HepG2 (cell line): Measurements from ENCODE around the gene FAM210A. TPM values are rescaled to one million over a fixed set of nuclear protein-coding genes. Genes with fewer than 3 reads are reported as not detected.

Experiments
- ATAC-seq: fragments of 200-7000 bp; cut with Tn5 transposase; 3 replicates; pipeline ENCODE4 v1.9.1; 2020; ENCODE audit warnings: mild to moderate bottlenecking, moderate library complexity
- BruUV-seq: library from RNA; stranded (reverse); fragments of 400-500 nt; replicated peaks from 2 replicates; lab custom pipeline; 2021; lab: Mats Ljungman, UMichigan
- CTCF ChIA-PET: fragments of 300-600 bp; formaldehyde crosslinking; extraction: SDS; loops from one replicate; lab custom pipeline; 2021; ENCODE audit warnings: low total read pairs, inconsistent platforms, low intra/inter-chr PET ratio; lab: Yijun Ruan, JAX
- POLR2A ChIA-PET: fragments of 350-600 bp; sonication (Branson Sonifier 250); formaldehyde crosslinking; loops from one replicate; lab custom pipeline; 2020; ENCODE audit warnings: antibody characterized with exemption, inconsistent platforms; lab: Yijun Ruan, JAX
- DNase-seq: peaks from one replicate; pipeline ENCODE4 v3.0.0-alpha.2; 2015; ENCODE audit warnings: low spot score
- FAIRE-seq: peaks from 3 replicates; lab custom pipeline; 2011; peaks lifted over from hg19 to GRCh38; lab: Jason Lieb, UNC
- H2AFZ ChIP-seq: one replicate; pipeline ENCODE4 v1.6.1; 2011; ENCODE audit warnings: low read length, inconsistent platforms
- H3K27ac ChIP-seq: fragments of 300-600 bp; 3 replicates; pipeline ENCODE4 v1.8.0; 2011; ENCODE audit warnings: mixed run types, mild to moderate bottlenecking, mixed read lengths, low read length, inconsistent platforms; ENCODE audit not compliant: insufficient read depth; ENCODE audit errors: extremely low read length
- H3K27me3 ChIP-seq, 2 experiments: fragments of 200-600 bp in 1 of 2; 2 replicates in 1 of 2; 3 replicates in 1 of 2; pipeline versions ENCODE4 v1.6.0 to v1.8.0; 2011; ENCODE audit warnings: low read length in 2 of 2, mild to moderate bottlenecking in 2 of 2, moderate library complexity in 2 of 2, inconsistent platforms in 1 of 2; ENCODE audit not compliant: insufficient read depth in 2 of 2, control insufficient read depth in 1 of 2
- H3K36me3 ChIP-seq, 2 experiments: fragments of 200-600 bp in 1 of 2; replicated peaks in 1 of 2; 2 replicates in 1 of 2; 3 replicates in 1 of 2; pipeline versions ENCODE4 v1.5.1 to v1.8.0; 2011; ENCODE audit warnings: low read length in 2 of 2, inconsistent platforms in 1 of 2; ENCODE audit not compliant: insufficient read depth in 2 of 2, control insufficient read depth in 1 of 2
- H3K4me1 ChIP-seq: 2 replicates; pipeline ENCODE4 v1.5.1; 2012; ENCODE audit warnings: low read length, inconsistent platforms; ENCODE audit not compliant: insufficient read depth
- H3K4me2 ChIP-seq: 2 replicates; pipeline ENCODE4 v1.6.0; 2011; ENCODE audit warnings: low read depth, low read length, inconsistent platforms
- H3K4me3 ChIP-seq, 3 experiments: fragments of 200-600 bp in 1 of 3; sonication (generic), shearing (Covaris generic) in 1 of 3; replicated peaks in 1 of 3; 2 replicates each; pipeline ENCODE4 v1.5.1; 2011 to 2016; ENCODE audit warnings: low read length in 3 of 3, inconsistent platforms in 2 of 3, low read depth in 2 of 3, mild to moderate bottlenecking in 2 of 3, control low read depth in 1 of 3, mixed read lengths in 1 of 3; ENCODE audit not compliant: insufficient read depth in 1 of 3
- H3K79me2 ChIP-seq: one replicate; pipeline ENCODE4 v1.6.1; 2011; ENCODE audit warnings: low read length, inconsistent platforms; ENCODE audit not compliant: insufficient read depth
- H3K9ac ChIP-seq: 2 replicates; pipeline ENCODE4 v1.6.0; 2011; ENCODE audit warnings: mild to moderate bottlenecking, low read depth, low read length, inconsistent platforms; ENCODE audit not compliant: insufficient read depth
- H3K9me3 ChIP-seq: 2 replicates; pipeline ENCODE4 v1.5.1; 2012; ENCODE audit warnings: mild to moderate bottlenecking, low read length
- H4K20me1 ChIP-seq: 2 replicates; pipeline ENCODE4 v1.6.0; 2011; ENCODE audit warnings: inconsistent platforms, mild to moderate bottlenecking, low read length, moderate library complexity; ENCODE audit not compliant: insufficient read depth
- CENPBD1 ChIP-seq: sonication (generic); formaldehyde crosslinking; IDR thresholded peaks from 2 replicates; pipeline ENCODE4 v1.8.0; 2022; ENCODE audit warnings: missing genetic modification reagents, low read depth, mild to moderate bottlenecking, borderline replicate concordance
- FLYWCH1 ChIP-seq: sonication (generic); formaldehyde crosslinking; IDR thresholded peaks from 2 replicates; pipeline ENCODE4 v1.8.1; 2023; ENCODE audit warnings: mild to moderate bottlenecking, missing genetic modification reagents
- HBP1 ChIP-seq: IDR thresholded peaks from 2 replicates; pipeline ENCODE4 v1.6.1; 2016; ENCODE audit warnings: low read depth, control low read depth
- HNF4A ChIP-seq: sonication (generic); formaldehyde crosslinking; IDR thresholded peaks from 2 replicates; pipeline ENCODE4 v1.4.0; 2020; ENCODE audit warnings: missing genetic modification reagents
- JUND ChIP-seq: sonication (generic); formaldehyde crosslinking; IDR thresholded peaks from 2 replicates; pipeline ENCODE4 v1.8.0; 2022; ENCODE audit warnings: mild to moderate bottlenecking, missing genetic modification reagents
- MEIS1 ChIP-seq: sonication (generic); formaldehyde crosslinking; IDR thresholded peaks from 2 replicates; pipeline ENCODE4 v1.9.0; 2021; ENCODE audit warnings: mild to moderate bottlenecking, missing genetic modification reagents, moderate library complexity, borderline replicate concordance
- POLR2A ChIP-seq, 2 experiments: IDR thresholded peaks; 2 replicates each; pipeline ENCODE4 v1.6.1; 2011; ENCODE audit warnings: low read depth in 2 of 2, low read length in 2 of 2, mild to moderate bottlenecking in 1 of 2, moderate library complexity in 1 of 2; ENCODE audit not compliant: insufficient read depth in 1 of 2
- SCMH1 ChIP-seq: sonication (generic); formaldehyde crosslinking; IDR thresholded peaks from 2 replicates; pipeline ENCODE4 v1.9.0; 2021; ENCODE audit warnings: missing genetic modification reagents, mild to moderate bottlenecking, borderline replicate concordance
- SNAPC2 ChIP-seq: sonication (generic); formaldehyde crosslinking; IDR thresholded peaks from 2 replicates; pipeline ENCODE4 v1.8.1; 2022; ENCODE audit warnings: mild to moderate bottlenecking, missing genetic modification reagents
- STAT5B ChIP-seq: sonication (generic); formaldehyde crosslinking; IDR thresholded peaks from 2 replicates; pipeline ENCODE4 v1.4.0; 2020; ENCODE audit warnings: missing genetic modification reagents
- TAF1 ChIP-seq: sonication (generic); formaldehyde crosslinking; IDR thresholded peaks from 2 replicates; pipeline ENCODE4 v1.4.0; 2020; ENCODE audit warnings: missing genetic modification reagents
- USF2 ChIP-seq, 2 experiments: sonication (generic) in 1 of 2; formaldehyde crosslinking in 1 of 2; IDR thresholded peaks; 2 replicates each; pipeline versions ENCODE4 v1.5.1 to v1.6.1; 2011 to 2020; ENCODE audit warnings: borderline replicate concordance in 1 of 2, low read depth in 1 of 2, low read length in 1 of 2, mild to moderate bottlenecking in 1 of 2, missing genetic modification reagents in 1 of 2, moderate library complexity in 1 of 2
- ZNF468 ChIP-seq: sonication (generic); formaldehyde crosslinking; IDR thresholded peaks from 2 replicates; pipeline ENCODE4 v1.8.0; 2022; ENCODE audit warnings: mild to moderate bottlenecking, moderate library complexity, missing genetic modification reagents
- WGBS: methylation state at CpG from one replicate; pipeline ENCODE4 v1.1.6; 2017; ENCODE audit warnings: low lambda C conversion rate; 5-methylcytosine and 5-hydroxymethylcytosine counted together
- in situ Hi-C: cut with HindIII; loops from 2 replicates; pipeline ENCODE4 v1.10.0; 2017; ENCODE audit warnings: low pct_unique_long_range_greater_than_20kb; ENCODE audit not compliant: extremely low pct_ligation_motif_present
- intact Hi-C: fragments of 100-400 bp; cut with micrococcal nuclease; formaldehyde crosslinking; loops from one replicate; pipeline ENCODE4 v1.10.0; 2022; ENCODE audit not compliant: unreplicated experiment
- polyA plus RNA-seq, 8 experiments: library from polyadenylated mRNA; depleted of rRNA in 3 of 8; stranded (reverse) in 7 of 8; unstranded in 1 of 8; fragments of >200 nt; fragmentation: Illumina TruSeq in 4 of 8; extraction: Trizol in 4 of 8; gene quantifications; 2 replicates each; pipeline versions ENCODE4 v1.2.1 to v1.2.3, GENCODE V29; 2011 to 2016; ENCODE audit warnings: low read depth in 4 of 8, missing spikeins in 1 of 8, mixed read lengths in 1 of 8; ENCODE audit not compliant: insufficient read depth in 1 of 8
- total RNA-seq, 5 experiments: library from RNA; depleted of rRNA; stranded (reverse); fragments of >200 nt; fragmentation: Illumina TruSeq; extraction: Trizol; gene quantifications; 2 replicates each; pipeline ENCODE4 v1.2.3, GENCODE V29; 2016; ENCODE audit warnings: low read depth in 1 of 5

FAM210A gene
- total and polyA plus RNA-seq, 2 of the 13 experiments (the other 11 are each of a cell fraction or from before 2014, with no cell fraction given): 33.2 to 37.5 TPM

GRCh38 chr18:13688191-13689136 is 37.9 kb downstream of the FAM210A start:
- H3K36me3 ChIP-seq: peaks cover 0 to 4% of the 10 kb centered on the region in 2 experiments; a peak in 2 of 5 replicates
- H3K9me3 ChIP-seq: no peaks in the 10 kb centered on the region
- POLR2A ChIA-PET: no interaction called here
- H3K27me3 ChIP-seq: no peaks in the 10 kb centered on the region
- no peak overlapping the region for H2AFZ ChIP-seq
- peaks cover 65% of the 10 kb centered on the region for H3K79me2 ChIP-seq
- FAIRE-seq (no peak), DNase-seq (no peak), ATAC-seq (no peak)
- H4K20me1 ChIP-seq: peaks cover 17% of the 10 kb centered on the region; the same call in 1 of the 2 replicates
- no peak overlapping the region for H3K9ac ChIP-seq
- no peak overlapping the region for H3K4me2 ChIP-seq
- no TSS peak for BruUV-seq
- TF ChIP-seq ZNF468 (CRISPR knock-in tag) (no peak), TAF1 (no peak)
- H3K27ac ChIP-seq: no peak overlapping the region
- intact Hi-C loops: no loop called here
- no peak overlapping the region for H3K4me3 ChIP-seq
- WGBS: 98% methylated on average over 15 of the region's 21 CpGs
- CTCF ChIA-PET: no interaction called here
- in situ Hi-C loops: no loop called here
- H3K4me1 ChIP-seq: no peaks in the 10 kb centered on the region

GRCh38 chr18:13684546-13684945 is 41.8 kb downstream of the FAM210A start:
- no peak overlapping the region for H3K9ac ChIP-seq
- peaks cover 5% of the 10 kb centered on the region in 2 experiments; a peak in 4 of 5 replicates for H3K36me3 ChIP-seq
- FAIRE-seq: no peak
- no peak overlapping the region for H3K4me2 ChIP-seq
- no peaks in the 10 kb centered on the region for H3K27me3 ChIP-seq
- in situ Hi-C loops (no loop called here), intact Hi-C loops (no loop called here)
- no peak for ATAC-seq
- H3K4me1 ChIP-seq: no peaks in the 10 kb centered on the region
- no peaks in the 10 kb centered on the region for H3K9me3 ChIP-seq
- POLR2A ChIA-PET: no interaction called here
- TF ChIP-seq SNAPC2 (CRISPR knock-in tag) (no peak), CENPBD1 (CRISPR knock-in tag) (no peak), FLYWCH1 (no peak), SCMH1 (CRISPR knock-in tag) (no peak), POLR2A (IDR thresholded peaks at IDR 0.05; ENCODE audit: insufficient read depth in 1 of 2, low read depth in 2 of 2, low read length in 2 of 2) (no peak), MEIS1 (CRISPR knock-in tag) (no peak), HBP1 (CRISPR knock-in tag) (no peak), JUND (CRISPR knock-in tag) (no peak), STAT5B (CRISPR knock-in tag) (no peak), HNF4A (CRISPR knock-in tag) (no peak), USF2 (IDR thresholded peaks at IDR 0.05; ENCODE audit: low read depth, low read length) (no peak), USF2 (CRISPR knock-in tag; IDR thresholded peaks at IDR 0.05; ENCODE audit: borderline replicate concordance) (no peak)
- TF ChIP-seq, all 625 proteins: peak for 0
- H3K27ac ChIP-seq: no peak overlapping the region
- H2AFZ ChIP-seq: no peak overlapping the region
- H3K79me2 ChIP-seq: peaks cover 75% of the 10 kb centered on the region
- H3K4me3 ChIP-seq: no peak overlapping the region
- no TSS peak for BruUV-seq
- DNase-seq: no peak
- CTCF ChIA-PET: no interaction called here
- peaks cover 22% of the 10 kb centered on the region; the same call in 1 of the 2 replicates for H4K20me1 ChIP-seq
- over 99% methylated on average over 4 of the region's 4 CpGs for WGBS
